Heart left ventricle (tissue), 16 donors: ENCODE measurements around the gene RAB43. TPM values are rescaled to one million over a fixed set of nuclear protein-coding genes. Genes with fewer than 3 reads are reported as not detected.
A peak's percentile ranks its signal among the peaks of the same experiment; 100 is the strongest.

Source experiments
- ATAC-seq, 4 donors: fragments of 200-7000 bp; cut with Tn5 transposase; one replicate each; pipeline ENCODE4 v1.9.1; 2020 to 2022; ENCODE audit warnings: moderate library complexity in 4 of 4, mild to moderate bottlenecking in 3 of 4, moderate number of reproducible peaks in 1 of 4
- DNase-seq, 5 donors: peaks; one replicate each; pipeline ENCODE4 v3.0.0-alpha.2; 2020
- H3K27ac ChIP-seq, 12 donors: fragments of 200-600 bp; sonication (generic) in 4 of 12; one replicate each; pipeline versions ENCODE4 v1.5.0 to v1.8.0; 2016 to 2022; ENCODE audit warnings: mild to moderate bottlenecking in 2 of 12
- H3K27me3 ChIP-seq, 9 donors: fragments of 200-600 bp; sonication (generic) in 2 of 9; one replicate each; pipeline versions ENCODE4 v1.5.1 to v1.8.0; 2016 to 2022; ENCODE audit warnings: mild to moderate bottlenecking in 3 of 9
- H3K36me3 ChIP-seq, 9 donors: fragments of 200-600 bp; sonication (generic) in 2 of 9; one replicate each; pipeline versions ENCODE4 v1.5.0 to v1.8.0; 2018 to 2022; ENCODE audit warnings: mild to moderate bottlenecking in 2 of 9
- H3K4me1 ChIP-seq, 12 donors: fragments of 200-600 bp; sonication (generic) in 4 of 12; one replicate each; pipeline versions ENCODE4 v1.5.0 to v1.8.0; 2016 to 2022; ENCODE audit warnings: mild to moderate bottlenecking in 3 of 12
- H3K4me3 ChIP-seq, 12 donors: fragments of 200-600 bp; sonication (generic) in 4 of 12; one replicate each; pipeline versions ENCODE4 v1.5.0 to v1.8.0; 2017 to 2022; ENCODE audit warnings: mild to moderate bottlenecking in 9 of 12, moderate library complexity in 4 of 12
- H3K9me3 ChIP-seq, 12 donors: fragments of 200-600 bp; sonication (generic) in 4 of 12; one replicate each; pipeline versions ENCODE4 v1.5.0 to v1.8.0; 2016 to 2022; ENCODE audit warnings: mild to moderate bottlenecking in 1 of 12
- POLR2A ChIP-seq, 2 donors: fragments of 450-650 bp; IDR thresholded peaks; one replicate each; pipeline ENCODE4 v1.6.1; 2017; ENCODE audit warnings: antibody characterized with exemption in 2 of 2, mild to moderate bottlenecking in 2 of 2, moderate library complexity in 2 of 2
- WGBS, 4 donors: extraction: QIAGEN DNeasy Blood & Tissue Kit in 2 of 4; methylation state at CpG; one replicate each; pipeline versions ENCODE4 v1.1.5 to v1.1.7; 2013 to 2018; 5-methylcytosine and 5-hydroxymethylcytosine counted together
- intact Hi-C, 10 donors: fragments of 100-400 bp; cut with DNase I; formaldehyde crosslinking; loops; one replicate each; pipeline versions ENCODE4 v1.11.1 to v1.14.2; 2022
- polyA plus RNA-seq, 2 donors: library from polyadenylated mRNA; stranded (reverse); fragments of 200-250 nt; gene quantifications; one replicate each; pipeline ENCODE4 v1.2.3, GENCODE V29; 2013
- total RNA-seq, 9 donors: library from RNA; depleted of rRNA in 2 of 9; stranded (reverse); fragments of >200 nt in 2 of 9; fragmentation: NEBNext Ultra II Directional in 3 of 9; extraction: Animal tissue kit (Norgen Biotek cat#: 25700) in 3 of 9; gene quantifications; one replicate each; pipeline versions ENCODE4 v1.1.0 to v1.2.4, GENCODE V29; 2016 to 2023
- TF ChIP-seq, protein P1 (sequence below), 12 donors: fragments of 200-600 bp; sonication (generic) in 4 of 12; IDR thresholded peaks; one replicate each; pipeline versions ENCODE4 v1.5.0 to v1.8.0; 2018 to 2022; ENCODE audit warnings: antibody characterized with exemption in 12 of 12, mild to moderate bottlenecking in 5 of 12
- donor health status: ischemic (EF 13 %, LVEDD 7.1; RV severe dilation, severe dysfunction).
- donor health status: healthy with polysubstance abuse.
- donor health status: DM: no; HTN: yes; CAD: no.
- donor health status: DM: no; HTN: no; CAD: no.
- donor health status: ischemic (EF 25% LVEDD 6.9; RV normal size, moderate dysfunction).
- donor health status: ischemic (EF 25% LVEDD 5.7; RV mildly dilated, moderate dysfunction).
- donor health status: healthy.
- donor health status: DM: yes; HTN: yes; CAD: no.
- donor health status: ischemic (EF 35%, LVEDD 5.7; RV mildly dilated, moderate dysfunction).
- donor health status: nonischemic (EF 11% LVEDD 7.7; RV severe dilation, severe dysfunction).
- donor health status: DM: yes; HTN: yes; CAD: no.
- donor health status: PGD.
- donor health status: ischemic (EF 29% LVEDD 5.4; RV normal size, mild dysfunction).
- donor health status: nonischemic (EF 23%, LVEDD 6.1; RV moderate dilation, normal function).

RAB43 gene
- total and polyA plus RNA-seq, 11 donors, result 1.3 to 10.3 (median 3.3) TPM

DNA sequence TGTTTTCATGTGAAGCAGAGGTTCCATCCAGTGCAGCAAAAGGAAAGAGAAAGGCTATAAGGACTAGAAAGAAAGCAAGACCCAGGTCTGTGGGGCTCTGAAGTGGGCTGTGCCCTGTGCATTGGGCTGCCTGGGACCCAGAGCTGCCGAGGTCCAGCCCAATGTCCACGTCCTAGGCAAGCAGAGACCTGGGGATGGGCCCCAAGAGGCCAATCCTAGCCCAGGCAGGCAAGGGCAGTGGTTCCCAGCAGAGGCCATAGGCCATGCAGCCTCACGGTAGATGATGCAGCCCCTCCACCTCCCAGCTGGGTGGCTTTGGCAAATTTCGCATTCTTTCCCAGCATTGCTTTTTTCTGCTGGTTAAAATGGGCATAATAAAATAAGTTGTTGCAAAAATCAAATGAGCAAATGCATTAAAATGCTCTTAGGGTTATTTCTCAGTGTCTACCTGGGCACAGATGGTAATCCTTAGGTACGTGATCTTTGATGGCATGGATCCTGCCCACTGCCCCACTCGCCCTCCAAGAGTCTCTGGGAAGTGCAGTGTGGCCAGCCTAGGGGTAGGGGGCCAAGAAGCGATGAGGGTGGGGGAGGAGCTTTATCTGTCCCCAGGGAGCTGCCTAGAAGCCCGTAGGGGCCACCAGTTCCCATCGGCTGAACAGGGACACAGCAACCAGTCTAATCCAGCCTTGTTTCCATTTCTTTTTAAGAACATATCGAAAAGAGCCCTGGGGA is 83.3 kb downstream of the RAB43 start:
- intact Hi-C loops, result loop anchor here in 2 of 10 donors (5.0 to 10.0 kb wide), 2 partner anchors 53 to 61 kb away; no protein-coding TSS in a partner anchor
- peaks cover 0 to 19% (median 0%) of the 10 kb centered on the region in 9 donors for H3K36me3 ChIP-seq
- no peaks in the 10 kb centered on the region for H3K4me1 ChIP-seq
- DNase-seq, result peak in 1 of 5 donors; percentile 3
- WGBS, 4 donors, result 86 to 88% (median 87%) methylated on average over 10 of the region's 10 CpGs
- no peak overlapping the region for H3K4me3 ChIP-seq
- H3K9me3 ChIP-seq, result peaks cover 0 to 8% (median 0%) of the 10 kb centered on the region in 12 donors
- ATAC-seq, result no peak
- TF ChIP-seq, protein P1, sequence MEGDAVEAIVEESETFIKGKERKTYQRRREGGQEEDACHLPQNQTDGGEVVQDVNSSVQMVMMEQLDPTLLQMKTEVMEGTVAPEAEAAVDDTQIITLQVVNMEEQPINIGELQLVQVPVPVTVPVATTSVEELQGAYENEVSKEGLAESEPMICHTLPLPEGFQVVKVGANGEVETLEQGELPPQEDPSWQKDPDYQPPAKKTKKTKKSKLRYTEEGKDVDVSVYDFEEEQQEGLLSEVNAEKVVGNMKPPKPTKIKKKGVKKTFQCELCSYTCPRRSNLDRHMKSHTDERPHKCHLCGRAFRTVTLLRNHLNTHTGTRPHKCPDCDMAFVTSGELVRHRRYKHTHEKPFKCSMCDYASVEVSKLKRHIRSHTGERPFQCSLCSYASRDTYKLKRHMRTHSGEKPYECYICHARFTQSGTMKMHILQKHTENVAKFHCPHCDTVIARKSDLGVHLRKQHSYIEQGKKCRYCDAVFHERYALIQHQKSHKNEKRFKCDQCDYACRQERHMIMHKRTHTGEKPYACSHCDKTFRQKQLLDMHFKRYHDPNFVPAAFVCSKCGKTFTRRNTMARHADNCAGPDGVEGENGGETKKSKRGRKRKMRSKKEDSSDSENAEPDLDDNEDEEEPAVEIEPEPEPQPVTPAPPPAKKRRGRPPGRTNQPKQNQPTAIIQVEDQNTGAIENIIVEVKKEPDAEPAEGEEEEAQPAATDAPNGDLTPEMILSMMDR (IDR thresholded peaks at IDR 0.05), result no peak
- no peak for TF ChIP-seq POLR2A (IDR thresholded peaks at IDR 0.05)
- no peak overlapping the region for H3K27ac ChIP-seq
- H3K27me3 ChIP-seq, result no peaks in the 10 kb centered on the region

Other genes starting within 250 kb of the RAB43 start
- 10 to 100 TPM; 29.9 to 44.9 (median 36.7) TPM for gene ACAD9, start 242.2 kb downstream of the RAB43 start, total RNA-seq
- 10 to 100 TPM; 24.6 to 25.8 TPM for gene ACAD9, start 242.2 kb downstream of the RAB43 start, polyA plus RNA-seq
- 1 to 10 TPM in 1 of 9 donors, under 1 TPM in 5, not detected in 3; 0.12 to 1.8 (median 0.47) TPM for gene CFAP92, start 127.7 kb downstream of the RAB43 start, total RNA-seq
- gene CFAP92, start 127.7 kb downstream of the RAB43 start, polyA plus RNA-seq, result under 1 TPM; 0.17 to 0.23 TPM
- 1 to 10 TPM in 8 of 9 donors, under 1 TPM in 1; 0.60 to 2.5 (median 1.7) TPM for gene EFCC1, start 120.5 kb downstream of the RAB43 start, total RNA-seq
- 1 to 10 TPM in 1 of 2 donors, under 1 TPM in 1; 0.91 to 1.1 TPM for gene EFCC1, start 120.5 kb downstream of the RAB43 start, polyA plus RNA-seq
- not detected for gene GP9, start 61.0 kb downstream of the RAB43 start, total RNA-seq
- gene GP9, start 61.0 kb downstream of the RAB43 start, polyA plus RNA-seq, result not detected
- gene ISY1, start 39.3 kb upstream of the RAB43 start, total RNA-seq, result 10 to 100 TPM; 14.9 to 31.2 (median 24.5) TPM
- 10 to 100 TPM; 16.2 to 27.0 TPM for gene ISY1, start 39.3 kb upstream of the RAB43 start, polyA plus RNA-seq
- 100 to 1,000 TPM; 388 to 743 (median 512) TPM for gene CNBP, start 62.1 kb upstream of the RAB43 start, total RNA-seq
- 100 to 1,000 TPM; 376 to 501 TPM for gene CNBP, start 62.1 kb upstream of the RAB43 start, polyA plus RNA-seq
- 100 to 1,000 TPM in 4 of 9 donors, 10 to 100 TPM in 5; 78.6 to 121 (median 93.9) TPM for gene COPG1, start 127.8 kb upstream of the RAB43 start, total RNA-seq
- gene COPG1, start 127.8 kb upstream of the RAB43 start, polyA plus RNA-seq, result 100 to 1,000 TPM in 1 of 2 donors, 10 to 100 TPM in 1; 82.3 to 115 TPM
- gene HMCES, start 157.1 kb upstream of the RAB43 start, total RNA-seq, result 10 to 100 TPM; 30.0 to 46.3 (median 37.7) TPM
- gene HMCES, start 157.1 kb upstream of the RAB43 start, polyA plus RNA-seq, result 10 to 100 TPM; 30.7 to 46.6 TPM